ENCODE results near the gene RMI1.

RMI1 gene

DNA sequence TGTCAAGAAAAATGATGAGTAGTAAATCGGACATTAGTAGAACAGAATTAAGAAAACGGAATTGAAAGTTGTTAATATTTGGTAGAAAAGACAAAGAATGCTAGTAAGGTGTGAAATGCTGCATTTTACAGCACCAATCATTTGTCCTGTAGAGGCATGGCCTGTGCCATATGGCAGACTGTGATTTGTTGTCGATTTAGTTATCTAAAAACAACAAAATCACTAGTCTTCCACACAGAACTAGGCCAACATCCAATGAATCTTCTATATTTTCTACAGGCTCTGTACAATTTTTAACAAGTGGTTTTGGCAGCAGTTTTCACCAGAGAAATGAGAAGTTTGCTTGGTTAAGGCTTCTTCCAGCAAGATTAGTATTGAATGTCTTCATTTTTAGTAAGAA is 11.0 kb upstream of the RMI1 start:
- DNase-seq (ENCODE audit: low read depth), result no peak

- DNase-seq (ENCODE audit: low read depth), result no peak
Measured at GRCh38 chr9:83971485-83971884, 9.1 kb upstream of the RMI1 start.

DNA sequence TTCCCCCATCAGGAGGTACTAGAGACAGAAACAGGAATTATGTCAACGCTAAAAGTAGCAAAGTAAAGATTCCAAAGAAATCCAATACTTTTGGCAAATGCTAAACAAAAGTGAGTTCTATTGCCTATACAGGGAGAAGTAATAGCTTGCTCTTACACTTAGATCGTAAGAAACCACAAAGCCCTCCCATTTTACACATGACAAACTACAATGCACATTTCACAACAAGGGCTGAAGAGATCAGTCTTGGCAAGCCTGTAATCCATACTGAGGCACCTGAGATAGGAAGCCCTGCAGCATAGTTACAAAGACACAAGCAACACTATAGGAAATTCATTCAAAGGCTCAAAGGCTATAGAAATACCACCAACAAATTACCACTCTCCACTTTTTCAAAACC is 8.3 kb upstream of the RMI1 start:
- DNase-seq (ENCODE audit: low read depth), result no peak

GRCh38 chr9:83975300-83975699 is 5.3 kb upstream of the RMI1 start:
- DNase-seq (ENCODE audit: low read depth), result no peak

GRCh38 chr9:83976372-83976771 is 4.2 kb upstream of the RMI1 start:
- DNase-seq (ENCODE audit: low read depth), result no peak

DNA sequence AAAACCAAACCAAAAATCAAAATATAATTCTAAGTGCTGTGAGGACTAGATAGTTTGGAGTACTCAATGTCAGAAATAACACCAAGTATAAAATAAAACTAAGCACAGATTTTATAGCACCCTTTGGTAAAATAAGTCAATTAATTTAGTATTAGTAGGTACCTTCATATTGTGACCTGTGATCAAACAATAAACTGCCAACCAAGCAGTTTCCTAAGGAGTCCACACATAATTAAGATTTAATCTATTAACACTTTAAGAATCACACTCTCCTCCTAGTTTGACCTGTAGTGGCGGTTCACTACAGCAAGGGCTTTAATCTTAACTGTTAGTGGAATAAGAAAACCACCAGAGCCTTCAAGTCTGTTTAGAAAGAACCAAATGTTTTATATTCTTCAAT is 3.4 kb upstream of the RMI1 start:
- no peak for DNase-seq (ENCODE audit: low read depth)

- DNase-seq (ENCODE audit: low read depth), result peak; percentile 83
Measured at GRCh38 chr9:83978992-83979811, 1.4 kb upstream of the RMI1 start.

DNA sequence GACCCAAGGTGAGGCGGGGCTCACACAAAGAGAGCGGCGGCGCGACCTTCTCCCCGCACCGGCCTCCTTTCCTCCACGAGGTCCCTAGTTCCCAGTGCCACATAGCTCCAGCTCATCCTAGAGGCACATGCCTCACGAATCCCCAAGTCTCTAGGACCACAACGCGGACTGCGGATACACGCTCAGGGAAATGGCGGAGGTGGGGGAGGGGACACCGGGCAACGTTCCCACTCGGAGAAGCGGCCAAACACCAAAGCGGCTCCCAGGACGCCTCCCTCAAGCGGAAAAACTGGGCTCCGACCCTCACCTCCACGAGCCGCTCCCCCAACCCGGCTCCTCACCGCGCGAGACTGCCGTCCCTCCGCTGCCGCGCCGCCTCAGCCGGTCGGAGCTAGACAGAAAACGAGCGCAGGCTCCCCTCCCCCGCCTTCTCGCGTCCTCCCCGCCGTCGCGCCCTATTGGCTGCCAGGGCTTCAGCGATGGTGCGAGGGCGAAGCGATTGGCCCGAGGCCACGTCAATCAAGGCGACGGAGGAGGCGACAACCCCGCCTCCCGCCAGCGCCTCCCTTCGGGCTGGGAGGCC is 702 bp upstream of the RMI1 start, which contains the start of gene HNRNPK:
Gene HNRNPK (minus strand): TSS at position 404 of the 583 bp plus-strand sequence. CDS start 1,963 bp downstream, outside the sequence.
- peak; percentile 99 for DNase-seq (ENCODE audit: low read depth)

GRCh38 chr9:83981126-83981871 is 694 bp downstream of the RMI1 start:
- peak; percentile 25 for DNase-seq (ENCODE audit: low read depth)

DNA sequence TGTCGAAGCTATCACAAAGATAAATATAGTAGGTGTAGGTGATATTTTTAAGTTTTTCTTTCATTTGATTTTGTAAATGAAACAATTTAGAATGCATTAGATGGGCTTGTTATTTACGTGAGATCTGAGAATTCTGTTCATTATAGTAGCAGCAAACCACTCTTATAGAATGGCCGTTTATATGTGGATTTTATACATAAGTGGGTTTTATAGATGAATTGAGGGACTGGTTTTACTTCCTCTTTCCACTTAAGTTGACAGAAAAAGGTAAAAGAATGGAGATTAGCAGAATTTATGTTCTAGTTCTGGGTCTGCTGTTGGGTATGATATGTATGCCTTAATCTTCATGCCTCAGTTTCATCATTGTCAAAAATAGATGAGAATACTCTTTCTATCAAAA is 5.6 kb downstream of the RMI1 start:
- no peak for DNase-seq (ENCODE audit: low read depth)

GRCh38 chr9:83986765-83987401 is 6.3 kb downstream of the RMI1 start:
- DNase-seq (ENCODE audit: low read depth), result no peak

DNA sequence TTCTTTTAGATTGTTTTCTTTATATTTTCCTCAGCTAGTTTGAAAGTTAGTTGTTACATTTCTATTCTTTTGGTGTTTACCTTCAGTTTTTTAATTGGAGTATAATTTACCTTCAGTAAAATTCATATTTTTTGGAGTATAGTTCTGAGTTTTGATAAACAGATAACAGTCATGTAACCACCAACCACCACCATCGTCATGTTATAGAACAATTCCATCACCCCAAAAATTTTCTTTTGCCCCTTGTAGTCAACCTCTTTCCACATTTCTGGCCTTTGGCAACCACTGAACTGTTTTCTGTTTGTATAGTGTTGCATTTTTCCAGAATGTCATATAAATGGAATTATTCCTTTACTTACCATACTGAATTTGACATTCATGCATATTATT is 6.8 kb downstream of the RMI1 start:
- DNase-seq (ENCODE audit: low read depth), result no peak

- DNase-seq (ENCODE audit: low read depth), result no peak
Measured at GRCh38 chr9:83988411-83988810, 7.8 kb downstream of the RMI1 start.

DNA sequence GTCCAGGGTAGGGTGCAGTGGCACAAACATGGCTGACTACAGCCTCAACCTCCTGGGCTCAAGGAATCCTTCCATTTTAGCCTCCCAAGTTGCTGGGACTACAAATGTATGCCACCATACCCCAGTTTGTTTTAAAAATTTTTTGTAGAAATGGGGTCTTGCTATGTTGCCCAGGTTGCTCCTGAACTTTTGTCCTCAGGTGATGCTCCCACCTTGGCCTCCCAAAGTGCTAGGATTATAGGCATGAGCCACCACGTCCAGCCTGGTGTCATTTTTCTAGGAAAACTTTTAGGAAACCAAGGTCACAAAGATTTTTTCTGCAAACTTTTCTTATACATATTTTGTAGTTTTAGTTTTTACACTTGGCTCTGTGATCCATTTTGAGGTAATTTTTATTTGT is 10.8 kb downstream of the RMI1 start:
- no peak for DNase-seq (ENCODE audit: low read depth)

- DNase-seq (ENCODE audit: low read depth), result no peak
Measured at GRCh38 chr9:83992407-83992806, 11.8 kb downstream of the RMI1 start.

- no peak for DNase-seq (ENCODE audit: low read depth)
Measured at GRCh38 chr9:83992901-83993300, 12.3 kb downstream of the RMI1 start.

- no peak for DNase-seq (ENCODE audit: low read depth)
Measured at GRCh38 chr9:83996126-83996525, 15.5 kb downstream of the RMI1 start.

DNA sequence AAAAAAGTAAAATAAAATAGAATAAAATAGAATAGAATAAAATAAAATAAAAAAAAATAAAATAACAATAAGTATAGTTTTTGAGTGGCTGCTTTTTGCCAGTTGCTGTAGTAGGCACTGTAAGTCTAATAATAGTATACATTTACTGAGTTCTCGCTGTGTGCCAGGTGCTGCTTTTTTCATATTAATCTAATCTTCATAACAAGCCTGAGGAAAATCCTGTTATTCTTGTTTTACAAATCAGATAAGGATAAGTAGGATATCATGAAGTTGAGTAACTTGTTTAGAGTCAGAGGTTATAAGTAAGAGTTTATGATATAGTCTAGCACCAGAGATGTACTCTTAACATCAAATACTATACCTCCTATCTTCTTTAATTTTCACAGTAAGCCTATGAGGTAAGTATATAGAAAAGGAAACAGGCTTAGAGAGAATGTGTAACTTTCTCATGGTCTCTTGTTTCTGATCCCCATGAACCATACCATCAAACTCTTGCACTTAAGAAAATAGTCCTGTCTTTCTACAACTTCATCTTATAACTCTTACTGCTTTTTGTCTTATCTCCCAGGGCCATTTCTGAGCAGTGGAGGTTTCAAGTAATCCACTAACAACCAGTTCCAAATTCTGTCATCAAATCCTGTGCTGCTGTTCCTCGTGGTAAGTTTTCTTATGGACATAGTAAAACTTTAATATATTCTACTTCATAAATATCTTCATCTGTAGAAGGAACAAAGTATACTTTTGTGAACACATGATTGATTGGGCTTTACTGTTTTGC is 18.7 kb downstream of the RMI1 start:
- DNase-seq (ENCODE audit: low read depth), result no peak

DNA sequence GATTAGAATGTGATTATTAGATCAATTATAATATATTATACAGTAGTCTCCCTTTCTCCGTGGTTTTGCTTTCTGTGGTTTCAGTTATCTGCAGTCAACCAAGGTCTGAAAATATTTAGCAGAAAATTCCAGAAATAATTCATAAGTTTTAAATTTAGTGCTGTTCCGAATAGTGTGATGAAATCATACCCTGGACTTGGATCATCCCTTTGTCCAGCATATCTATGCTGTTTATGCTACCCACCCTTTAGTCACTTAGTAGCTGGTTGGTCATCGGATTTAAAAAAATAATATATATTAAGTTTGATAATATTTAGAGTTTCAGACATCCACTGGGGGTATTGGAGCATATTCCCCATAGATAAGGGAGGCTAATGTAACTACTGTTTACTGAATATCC is 19.6 kb downstream of the RMI1 start:
- no peak for DNase-seq (ENCODE audit: low read depth)

- DNase-seq (ENCODE audit: low read depth), result no peak
Measured at GRCh38 chr9:84001621-84002020, 21.0 kb downstream of the RMI1 start.

DNA sequence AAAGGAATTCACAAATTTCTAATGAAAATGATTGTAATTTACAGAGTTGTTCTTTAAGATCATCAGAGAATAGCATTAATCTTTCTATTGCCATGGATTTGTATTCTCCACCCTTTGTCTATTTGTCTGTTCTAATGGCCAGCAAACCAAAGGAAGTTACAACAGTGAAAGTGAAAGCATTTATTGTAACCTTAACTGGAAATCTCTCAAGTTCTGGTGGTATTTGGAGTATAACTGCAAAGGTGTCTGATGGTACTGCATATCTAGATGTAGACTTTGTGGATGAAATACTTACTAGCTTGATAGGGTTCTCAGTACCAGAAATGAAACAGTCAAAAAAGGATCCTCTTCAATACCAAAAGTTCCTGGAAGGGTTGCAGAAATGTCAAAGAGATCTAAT is 21.7 kb downstream of the RMI1 start:
- DNase-seq (ENCODE audit: low read depth), result no peak

DNA sequence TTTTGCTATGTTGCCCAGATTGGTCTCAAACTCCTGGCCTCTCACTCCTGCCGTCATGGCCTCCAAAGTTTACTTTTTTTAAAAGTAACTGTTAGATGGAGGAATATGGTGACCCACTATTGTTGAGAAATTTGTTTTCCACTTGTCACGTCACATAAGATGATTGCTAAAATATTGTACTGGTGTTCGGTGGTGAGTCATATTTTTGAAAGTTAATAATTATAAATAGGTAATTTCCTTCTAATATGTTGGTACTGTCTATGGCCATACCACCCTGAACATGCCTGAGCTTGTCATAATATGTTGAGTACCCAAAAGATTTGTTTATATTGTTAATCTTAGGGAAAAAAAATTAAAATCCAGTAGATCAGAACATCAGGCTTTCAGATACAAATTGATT is 22.6 kb downstream of the RMI1 start:
- no peak for DNase-seq (ENCODE audit: low read depth)

All from activated T-cell treated with anti-CD3 and anti-CD28 coated beads for 24 hours (primary cell).